Breast epithelium (tissue), 3 donors: ENCODE results near the gene DRD2.

Source experiments
- POLR2A ChIP-seq: fragments of 450-650 bp; IDR thresholded peaks from one replicate; pipeline ENCODE4 v1.6.1; 2016; ENCODE audit warnings: antibody characterized with exemption, mild to moderate bottlenecking, moderate library complexity
- POLR2AphosphoS5 ChIP-seq, 3 donors: sonication (generic); formaldehyde crosslinking; IDR thresholded peaks; one replicate each; pipeline ENCODE4 v1.6.1; 2017; ENCODE audit warnings: antibody characterized with exemption in 3 of 3
- TF ChIP-seq, protein P1 (sequence below), 3 donors: fragments of 450-650 bp; IDR thresholded peaks; one replicate each; pipeline ENCODE4 v1.5.1; 2016 to 2017; ENCODE audit warnings: antibody characterized with exemption in 3 of 3, mild to moderate bottlenecking in 3 of 3, moderate library complexity in 3 of 3

DNA sequence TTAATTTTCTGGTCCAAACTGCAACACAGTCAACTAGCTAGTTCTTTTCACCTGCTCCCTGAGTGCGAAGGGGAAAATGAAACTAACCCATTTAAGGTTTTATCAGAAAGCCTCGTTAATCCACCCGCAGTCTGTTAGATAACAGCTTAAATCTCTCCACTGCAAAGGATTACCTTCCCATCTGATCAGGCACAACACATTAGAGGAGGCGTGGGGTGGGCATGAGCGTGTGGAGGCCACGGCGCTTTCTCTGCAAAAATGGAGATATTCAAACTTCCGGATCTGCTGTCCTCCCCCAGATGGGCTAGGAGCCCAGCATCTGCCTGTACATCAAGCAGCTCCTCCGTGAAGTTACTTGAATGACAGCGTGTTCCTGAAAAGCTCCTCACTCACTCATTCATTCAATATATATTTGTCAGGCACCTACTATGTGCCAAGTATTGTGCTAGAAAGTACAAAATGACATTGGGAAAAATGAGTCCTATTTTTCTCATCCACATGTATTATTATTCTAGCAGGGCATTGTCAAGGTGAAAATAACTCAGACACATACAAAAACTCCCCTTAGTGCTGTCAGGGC is 101.1 kb downstream of the DRD2 start:
- TF ChIP-seq, protein P1, sequence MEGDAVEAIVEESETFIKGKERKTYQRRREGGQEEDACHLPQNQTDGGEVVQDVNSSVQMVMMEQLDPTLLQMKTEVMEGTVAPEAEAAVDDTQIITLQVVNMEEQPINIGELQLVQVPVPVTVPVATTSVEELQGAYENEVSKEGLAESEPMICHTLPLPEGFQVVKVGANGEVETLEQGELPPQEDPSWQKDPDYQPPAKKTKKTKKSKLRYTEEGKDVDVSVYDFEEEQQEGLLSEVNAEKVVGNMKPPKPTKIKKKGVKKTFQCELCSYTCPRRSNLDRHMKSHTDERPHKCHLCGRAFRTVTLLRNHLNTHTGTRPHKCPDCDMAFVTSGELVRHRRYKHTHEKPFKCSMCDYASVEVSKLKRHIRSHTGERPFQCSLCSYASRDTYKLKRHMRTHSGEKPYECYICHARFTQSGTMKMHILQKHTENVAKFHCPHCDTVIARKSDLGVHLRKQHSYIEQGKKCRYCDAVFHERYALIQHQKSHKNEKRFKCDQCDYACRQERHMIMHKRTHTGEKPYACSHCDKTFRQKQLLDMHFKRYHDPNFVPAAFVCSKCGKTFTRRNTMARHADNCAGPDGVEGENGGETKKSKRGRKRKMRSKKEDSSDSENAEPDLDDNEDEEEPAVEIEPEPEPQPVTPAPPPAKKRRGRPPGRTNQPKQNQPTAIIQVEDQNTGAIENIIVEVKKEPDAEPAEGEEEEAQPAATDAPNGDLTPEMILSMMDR (IDR thresholded peaks at IDR 0.05), result no peak
- TF ChIP-seq POLR2A (no peak), POLR2AphosphoS5 (IDR thresholded peaks at IDR 0.05) (no peak)
